K562 (cell line): Measurements from ENCODE around the gene ADGRG1. TPM values are rescaled to one million over a fixed set of nuclear protein-coding genes. Genes with fewer than 3 reads are reported as not detected.

Source experiments
- ATAC-seq: fragments of 200-7000 bp; cut with Tn5 transposase; 3 replicates; pipeline ENCODE4 v1.9.1; 2020; ENCODE audit warnings: moderate library complexity
- BruUV-seq: library from RNA; stranded (reverse); fragments of 400-500 nt; replicated peaks from 2 replicates; lab custom pipeline; 2021; lab: Mats Ljungman, UMichigan
- CTCF ChIA-PET: fragments of 300-600 bp; formaldehyde crosslinking; extraction: SDS; loops from one replicate; lab custom pipeline; 2021; ENCODE audit warnings: low intra/inter-chr PET ratio; lab: Yijun Ruan, JAX
- POLR2A ChIA-PET: fragments of 300-600, 350-650 bp; sonication (Branson Sonifier 250); formaldehyde crosslinking; extraction: SDS; loops from one replicate; lab custom pipeline; 2021; ENCODE audit warnings: antibody characterized with exemption, inconsistent platforms; lab: Yijun Ruan, JAX
- DNase-seq, 4 experiments: peaks; one replicate each; pipeline versions ENCODE4 v3.0.0 to v3.0.0-alpha.2; 2011 to 2018; ENCODE audit warnings: low spot score in 3 of 4, mixed read lengths in 3 of 4; ENCODE audit errors: extremely low read depth in 1 of 4
- FAIRE-seq: peaks from 2 replicates; lab custom pipeline; 2011; peaks lifted over from hg19 to GRCh38; lab: Jason Lieb, UNC
- H2AFZ ChIP-seq: 2 replicates; pipeline ENCODE4 v1.6.0; 2011; ENCODE audit warnings: low read depth, low read length, control low read depth, inconsistent platforms
- H3K27ac ChIP-seq: fragments of 200-600 bp; 3 replicates; pipeline ENCODE4 v1.8.0; 2011; ENCODE audit warnings: low read depth, mild to moderate bottlenecking, control low read depth, inconsistent platforms, low read length, moderate library complexity, mixed read lengths; ENCODE audit errors: extremely low read depth
- H3K27me3 ChIP-seq, 2 experiments: fragments of 300-600 bp in 1 of 2; 2 replicates in 1 of 2; 3 replicates in 1 of 2; pipeline versions ENCODE4 v1.6.0 to v1.8.0; 2011; ENCODE audit warnings: inconsistent platforms in 2 of 2, low read length in 2 of 2, mild to moderate bottlenecking in 1 of 2, mixed read lengths in 1 of 2, moderate library complexity in 1 of 2; ENCODE audit not compliant: control insufficient read depth in 2 of 2, insufficient read depth in 2 of 2
- H3K36me3 ChIP-seq: fragments of 300-600 bp; 3 replicates; pipeline ENCODE4 v1.8.0; 2011; ENCODE audit warnings: mild to moderate bottlenecking, low read length, inconsistent platforms; ENCODE audit not compliant: control insufficient read depth, insufficient read depth
- H3K4me1 ChIP-seq, 2 experiments: fragments of 200-600 bp in 1 of 2; replicated peaks in 1 of 2; 2 replicates in 1 of 2; 3 replicates in 1 of 2; pipeline versions ENCODE4 v1.5.1 to v1.8.0; 2011; ENCODE audit warnings: inconsistent platforms in 2 of 2, low read length in 2 of 2, mild to moderate bottlenecking in 1 of 2, mixed read lengths in 1 of 2, moderate library complexity in 1 of 2; ENCODE audit not compliant: control insufficient read depth in 2 of 2, insufficient read depth in 2 of 2
- H3K4me2 ChIP-seq: 2 replicates; pipeline ENCODE4 v1.6.1; 2011; ENCODE audit warnings: low read length, control low read depth, inconsistent platforms, mixed read lengths; ENCODE audit not compliant: insufficient read depth
- H3K4me3 ChIP-seq: fragments of 200-600 bp; sonication (generic), shearing (Covaris generic); 2 replicates; pipeline ENCODE4 v1.5.1; 2016; ENCODE audit warnings: control low read depth, inconsistent platforms
- H3K79me2 ChIP-seq: fragments of 200-600 bp; 3 replicates; pipeline ENCODE4 v1.8.0; 2011; ENCODE audit warnings: low read length, inconsistent platforms; ENCODE audit not compliant: control insufficient read depth, insufficient read depth
- H3K9ac ChIP-seq, 2 experiments: 2 replicates each; pipeline versions ENCODE4 v1.6.0 to v1.6.1; 2011; ENCODE audit warnings: low read depth in 2 of 2, low read length in 2 of 2, control low read depth in 1 of 2, inconsistent platforms in 1 of 2, mild to moderate bottlenecking in 1 of 2, mixed read lengths in 1 of 2; ENCODE audit not compliant: insufficient read depth in 1 of 2
- H3K9me1 ChIP-seq: one replicate; pipeline ENCODE4 v1.6.0; 2011; ENCODE audit warnings: inconsistent platforms, mild to moderate bottlenecking, low read length, moderate library complexity; ENCODE audit not compliant: control insufficient read depth, insufficient read depth
- H3K9me3 ChIP-seq: replicated peaks from 2 replicates; pipeline ENCODE4 v1.5.1; 2011; ENCODE audit warnings: low read depth, low read length, inconsistent platforms; ENCODE audit not compliant: control insufficient read depth, insufficient read depth
- H4K20me1 ChIP-seq: replicated peaks from 2 replicates; pipeline ENCODE4 v1.6.1; 2011; ENCODE audit warnings: low read length, inconsistent platforms, mixed read lengths; ENCODE audit not compliant: control insufficient read depth, insufficient read depth
- BMI1 ChIP-seq: fragments of 150-350 bp; IDR thresholded peaks from 2 replicates; pipeline ENCODE4 v1.6.1; 2014; ENCODE audit warnings: low read length
- CEBPZ ChIP-seq: fragments of 150-350 bp; IDR thresholded peaks from 2 replicates; pipeline ENCODE4 v1.6.1; 2014; ENCODE audit warnings: low read depth, mild to moderate bottlenecking, low read length, borderline replicate concordance
- CHD2 ChIP-seq: IDR thresholded peaks from 2 replicates; pipeline ENCODE4 v1.6.1; 2011; ENCODE audit warnings: low read depth, low read length
- DEAF1 ChIP-seq: fragments of 450-650 bp; formaldehyde crosslinking; IDR thresholded peaks from 2 replicates; pipeline ENCODE4 v1.4.0; 2020; ENCODE audit warnings: mild to moderate bottlenecking, moderate library complexity
- HSF4 ChIP-seq: fragments of 250-450 bp; sonication (Bioruptor Pico); IDR thresholded peaks from 2 replicates; pipeline ENCODE4 v2.1.2; 2022; ENCODE audit warnings: mild to moderate bottlenecking, moderate library complexity, borderline replicate concordance
- IRF1 ChIP-seq: sonication (generic); formaldehyde crosslinking; IDR thresholded peaks from 2 replicates; pipeline ENCODE4 v1.8.0; 2022; ENCODE audit warnings: missing genetic modification reagents, mild to moderate bottlenecking, borderline replicate concordance
- KDM1A ChIP-seq, 2 experiments: fragments of 450-650 bp; IDR thresholded peaks; 2 replicates each; pipeline ENCODE4 v1.6.1; 2016; ENCODE audit warnings: mild to moderate bottlenecking in 2 of 2
- MXI1 ChIP-seq: IDR thresholded peaks from 2 replicates; pipeline ENCODE4 v1.6.1; 2011; ENCODE audit warnings: low read depth, mild to moderate bottlenecking, improper control_type of control experiment, low read length
- NFXL1 ChIP-seq: fragments of 450-650 bp; formaldehyde crosslinking; IDR thresholded peaks from 2 replicates; pipeline ENCODE4 v1.4.0; 2021; ENCODE audit warnings: mild to moderate bottlenecking
- PCBP2 ChIP-seq: fragments of 200-400 bp; formaldehyde crosslinking; IDR thresholded peaks from 2 replicates; pipeline ENCODE4 v1.6.1; 2018; ENCODE audit warnings: low read length, low read depth, mild to moderate bottlenecking, moderate library complexity; ENCODE audit not compliant: poor library complexity, severe bottlenecking
- USF2 ChIP-seq: sonication (generic); formaldehyde crosslinking; IDR thresholded peaks from 2 replicates; pipeline ENCODE4 v1.5.0; 2020; ENCODE audit warnings: missing genetic modification reagents
- ZKSCAN1 ChIP-seq: fragments of 150-350 bp; IDR thresholded peaks from 2 replicates; pipeline ENCODE4 v1.6.1; 2016; ENCODE audit warnings: low read depth, low read length
- WGBS: fragments of 100-300 bp; shearing (Covaris generic); methylation state at CpG from one replicate; pipeline ENCODE4 v1.1.6; 2016; ENCODE audit warnings: low coverage, mixed read lengths; ENCODE audit not compliant: insufficient coverage; ENCODE audit errors: missing lambda C conversion rate; 5-methylcytosine and 5-hydroxymethylcytosine counted together
- in situ Hi-C: fragments of 300-500 bp; cut with MboI; formaldehyde crosslinking; loops from 4 replicates; pipeline ENCODE4 v1.15.0; 2018; ENCODE audit warnings: inconsistent platforms, mixed read lengths
- intact Hi-C: fragments of 100-400 bp; cut with micrococcal nuclease; formaldehyde crosslinking; loops from 2 replicates; pipeline ENCODE4 v1.14.2; 2022
- polyA plus RNA-seq, 8 experiments: library from polyadenylated mRNA; depleted of rRNA in 4 of 8; stranded (reverse) in 5 of 8; unstranded in 3 of 8; fragments of >200 nt; fragmentation: Nextera tagmentation in 2 of 8; fragmentation: Illumina TruSeq in 1 of 8; extraction: Ambion mirVana in 2 of 8; extraction: Trizol in 1 of 8; gene quantifications; 2 replicates each; pipeline versions ENCODE4 v1.2.1 to v1.2.3, GENCODE V29; 2011 to 2014; ENCODE audit warnings: inconsistent platforms in 1 of 8, missing spikeins in 1 of 8
- total RNA-seq, 7 experiments: library from RNA; depleted of rRNA in 6 of 7; stranded (reverse); fragments of >200 nt in 6 of 7; fragmentation: Illumina TruSeq in 2 of 7; extraction: Trizol in 2 of 7; gene quantifications; 2 replicates each; pipeline versions ENCODE4 v1.2.1 to v1.2.3, GENCODE V29; 2011 to 2021; ENCODE audit warnings: low replicate concordance in 1 of 7

ADGRG1 gene
- total and polyA plus RNA-seq, 9 of the 15 experiments (the other 6 are each of a cell fraction or from before 2014, with no cell fraction given) = 0.04 to 0.31 (median 0.16) TPM; not detected in 6

- H3K4me2 ChIP-seq = no peak overlapping the region
- no peaks in the 10 kb centered on the region for H3K9me3 ChIP-seq
- POLR2A ChIA-PET = interaction anchor here (1.5 to 1.6 kb wide), 2 partner anchors 10 kb away, joined by 4 to 7 read pairs; no protein-coding TSS in a partner anchor
- BruUV-seq = no TSS peak
- no peak for DNase-seq
- H3K79me2 ChIP-seq = no peaks in the 10 kb centered on the region
- no peak overlapping the region for H3K9ac ChIP-seq
- no peak for ATAC-seq
- H2AFZ ChIP-seq = no peak overlapping the region
- 0 out of 5 replicates have a peak, but pooled peaks cover 0 to 5% of the 10 kb centered on the region in 2 experiments for H3K27me3 ChIP-seq
- H4K20me1 ChIP-seq = no peaks in the 10 kb centered on the region
- FAIRE-seq = no peak
- H3K9me1 ChIP-seq = no peaks in the 10 kb centered on the region
- intact Hi-C loops = loop anchor here (2.0 to 10.0 kb wide), 2 partner anchors 59 to 233 kb away; no protein-coding TSS in a partner anchor
- H3K4me1 ChIP-seq = peaks cover 5 to 19% of the 10 kb centered on the region in 2 experiments; a peak in 4 of 5 replicates
- H3K4me3 ChIP-seq = no peak overlapping the region
- in situ Hi-C loops = no loop called here
- no peak overlapping the region for H3K27ac ChIP-seq
- no peaks in the 10 kb centered on the region for H3K36me3 ChIP-seq
- CTCF ChIA-PET = interaction anchor here (2.0 to 2.3 kb wide), 2 partner anchors 58 to 75 kb away, joined by 9 to 13 read pairs; no protein-coding TSS in a partner anchor
- 64% methylated on average over 20 of the region's 20 CpGs for WGBS
- TF ChIP-seq PCBP2 = no peak
- no peak for TF ChIP-seq IRF1 (CRISPR knock-in tag)
- TF ChIP-seq CEBPZ = no peak
- no peak for TF ChIP-seq BMI1
- TF ChIP-seq HSF4 (CRISPR knock-in tag) = no peak
- TF ChIP-seq ZKSCAN1 = peak; percentile 92
- TF ChIP-seq CHD2 = no peak
- TF ChIP-seq MXI1 = no peak
- no peak for TF ChIP-seq DEAF1 (CRISPR knock-in tag)
- peak; percentile 56 for TF ChIP-seq USF2 (CRISPR knock-in tag)
- TF ChIP-seq NFXL1 (CRISPR knock-in tag) = no peak
- TF ChIP-seq KDM1A (IDR thresholded peaks at IDR 0.05) = peak; percentile 13 to 32; a peak in 1 of 4 replicates
These were observed 33.8 kb downstream of the ADGRG1 start for GRCh38 chr16:57661936-57662906.
